HEK293 (cell line): ENCODE measurements around the gene JCAD.

Source experiments
- CTCF ChIP-seq: fragments of 450-650 bp; formaldehyde crosslinking; IDR thresholded peaks from 2 replicates; pipeline ENCODE4 v1.5.1; 2016; ENCODE audit warnings: missing biosample characterization, missing genetic modification characterization
- FEZF1 ChIP-seq: fragments of 450-650 bp; formaldehyde crosslinking; IDR thresholded peaks from 2 replicates; pipeline ENCODE4 v1.5.1; 2016; ENCODE audit warnings: missing biosample characterization, missing genetic modification characterization
- GLIS2 ChIP-seq: fragments of 450-650 bp; formaldehyde crosslinking; IDR thresholded peaks from 2 replicates; pipeline ENCODE4 v1.5.1; 2016; ENCODE audit warnings: missing biosample characterization, missing genetic modification characterization
- SALL2 ChIP-seq: fragments of 450-650 bp; formaldehyde crosslinking; IDR thresholded peaks from 2 replicates; pipeline ENCODE4 v1.5.0; 2017; ENCODE audit warnings: missing biosample characterization, mild to moderate bottlenecking, missing genetic modification characterization, borderline replicate concordance
- ZNF19 ChIP-seq: fragments of 450-650 bp; formaldehyde crosslinking; IDR thresholded peaks from 2 replicates; pipeline ENCODE4; 2016; ENCODE audit warnings: missing biosample characterization, missing genetic modification characterization, low read depth
- ZNF202 ChIP-seq: fragments of 450-650 bp; formaldehyde crosslinking; IDR thresholded peaks from 2 replicates; pipeline ENCODE4 v1.5.1; 2016; ENCODE audit warnings: missing biosample characterization, missing genetic modification characterization, borderline replicate concordance
- ZNF292 ChIP-seq: fragments of 450-650 bp; formaldehyde crosslinking; IDR thresholded peaks from 2 replicates; pipeline ENCODE4 v1.5.1; 2016; ENCODE audit warnings: low read depth, missing biosample characterization, missing genetic modification characterization, borderline replicate concordance
- ZNF311 ChIP-seq: fragments of 450-650 bp; formaldehyde crosslinking; IDR thresholded peaks from 2 replicates; pipeline ENCODE4 v1.5.1; 2017; ENCODE audit warnings: missing biosample characterization, missing genetic modification characterization, borderline replicate concordance
- ZNF677 ChIP-seq: fragments of 450-650 bp; IDR thresholded peaks from 2 replicates; pipeline ENCODE4 v1.5.0; 2018; ENCODE audit warnings: missing biosample characterization, mild to moderate bottlenecking, missing genetic modification characterization, moderate library complexity
- ZNF747 ChIP-seq: fragments of 450-650 bp; formaldehyde crosslinking; IDR thresholded peaks from 2 replicates; pipeline ENCODE4 v1.5.1; 2016; ENCODE audit warnings: missing biosample characterization, missing genetic modification characterization
- ZSCAN30 ChIP-seq: fragments of 450-650 bp; IDR thresholded peaks from 2 replicates; pipeline ENCODE4 v1.5.1; 2018; ENCODE audit warnings: missing biosample characterization, mild to moderate bottlenecking, missing genetic modification characterization, moderate library complexity

- TF ChIP-seq SALL2 (tag by site-specific recombination) (no peak), CTCF (tag by site-specific recombination) (no peak), ZSCAN30 (tag by site-specific recombination) (no peak), ZNF202 (tag by site-specific recombination) (no peak), ZNF677 (tag by site-specific recombination) (no peak), ZNF292 (no peak), FEZF1 (no peak), ZNF19 (tag by site-specific recombination) (no peak), ZNF747 (tag by site-specific recombination) (no peak), ZNF311 (tag by site-specific recombination) (no peak), GLIS2 (no peak)
Observed at GRCh38 chr10:29970576-29970975, 88.8 kb downstream of the JCAD start.
